ENCODE results near the gene SERINC4. TPM values are rescaled to one million over a fixed set of nuclear protein-coding genes. Genes with fewer than 3 reads are reported as not detected.

The SERINC4 gene
- total and polyA plus RNA-seq, 9 of the 15 experiments (the other 6 are each of a cell fraction or from before 2014, with no cell fraction given), result 0.14 to 0.86 (median 0.18) TPM; not detected in 2

- TF ChIP-seq, protein P1, sequence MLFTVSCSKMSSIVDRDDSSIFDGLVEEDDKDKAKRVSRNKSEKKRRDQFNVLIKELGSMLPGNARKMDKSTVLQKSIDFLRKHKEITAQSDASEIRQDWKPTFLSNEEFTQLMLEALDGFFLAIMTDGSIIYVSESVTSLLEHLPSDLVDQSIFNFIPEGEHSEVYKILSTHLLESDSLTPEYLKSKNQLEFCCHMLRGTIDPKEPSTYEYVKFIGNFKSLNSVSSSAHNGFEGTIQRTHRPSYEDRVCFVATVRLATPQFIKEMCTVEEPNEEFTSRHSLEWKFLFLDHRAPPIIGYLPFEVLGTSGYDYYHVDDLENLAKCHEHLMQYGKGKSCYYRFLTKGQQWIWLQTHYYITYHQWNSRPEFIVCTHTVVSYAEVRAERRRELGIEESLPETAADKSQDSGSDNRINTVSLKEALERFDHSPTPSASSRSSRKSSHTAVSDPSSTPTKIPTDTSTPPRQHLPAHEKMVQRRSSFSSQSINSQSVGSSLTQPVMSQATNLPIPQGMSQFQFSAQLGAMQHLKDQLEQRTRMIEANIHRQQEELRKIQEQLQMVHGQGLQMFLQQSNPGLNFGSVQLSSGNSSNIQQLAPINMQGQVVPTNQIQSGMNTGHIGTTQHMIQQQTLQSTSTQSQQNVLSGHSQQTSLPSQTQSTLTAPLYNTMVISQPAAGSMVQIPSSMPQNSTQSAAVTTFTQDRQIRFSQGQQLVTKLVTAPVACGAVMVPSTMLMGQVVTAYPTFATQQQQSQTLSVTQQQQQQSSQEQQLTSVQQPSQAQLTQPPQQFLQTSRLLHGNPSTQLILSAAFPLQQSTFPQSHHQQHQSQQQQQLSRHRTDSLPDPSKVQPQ (CRISPR knock-in tag; IDR thresholded peaks at IDR 0.05; ENCODE audit: borderline replicate concordance), result peak; percentile 84; the same call in 1 of the 2 replicates
- TF ChIP-seq JUND (IDR thresholded peaks at IDR 0.05; ENCODE audit: borderline replicate concordance, low read depth, low read length), result peak; percentile 94
- peak; percentile 91; the same call in 1 of the 3 replicates for TF ChIP-seq JUND (tag; IDR thresholded peaks at IDR 0.05; ENCODE audit: borderline replicate concordance, low read depth, low read length)
- TF ChIP-seq, protein P2, sequence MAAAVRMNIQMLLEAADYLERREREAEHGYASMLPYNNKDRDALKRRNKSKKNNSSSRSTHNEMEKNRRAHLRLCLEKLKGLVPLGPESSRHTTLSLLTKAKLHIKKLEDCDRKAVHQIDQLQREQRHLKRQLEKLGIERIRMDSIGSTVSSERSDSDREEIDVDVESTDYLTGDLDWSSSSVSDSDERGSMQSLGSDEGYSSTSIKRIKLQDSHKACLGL (CRISPR knock-in tag; IDR thresholded peaks at IDR 0.05; ENCODE audit: borderline replicate concordance, poor library complexity, severe bottlenecking), result no peak
- no peak for TF ChIP-seq MCM7 (IDR thresholded peaks at IDR 0.05)
- TF ChIP-seq ETV6 (IDR thresholded peaks at IDR 0.05; ENCODE audit: borderline replicate concordance in 1 of 2, low read depth in 2 of 2, low read length in 1 of 2), result no peak
- no peak for TF ChIP-seq ETV6 (CRISPR knock-in tag; IDR thresholded peaks at IDR 0.05; ENCODE audit: borderline replicate concordance)
- TF ChIP-seq GMEB1 (CRISPR knock-in tag; IDR thresholded peaks at IDR 0.05), result peak; percentile 84
- TF ChIP-seq KDM4B (IDR thresholded peaks at IDR 0.05; ENCODE audit: borderline replicate concordance in 2 of 2, low read depth in 1 of 2), result 0 out of 4 replicates have a peak, but pooled peaks of 1 of the 2 experiments have one; percentile 34
- no peak for TF ChIP-seq MTA2 (IDR thresholded peaks at IDR 0.05; ENCODE audit: low read depth)
- TF ChIP-seq, protein P3, sequence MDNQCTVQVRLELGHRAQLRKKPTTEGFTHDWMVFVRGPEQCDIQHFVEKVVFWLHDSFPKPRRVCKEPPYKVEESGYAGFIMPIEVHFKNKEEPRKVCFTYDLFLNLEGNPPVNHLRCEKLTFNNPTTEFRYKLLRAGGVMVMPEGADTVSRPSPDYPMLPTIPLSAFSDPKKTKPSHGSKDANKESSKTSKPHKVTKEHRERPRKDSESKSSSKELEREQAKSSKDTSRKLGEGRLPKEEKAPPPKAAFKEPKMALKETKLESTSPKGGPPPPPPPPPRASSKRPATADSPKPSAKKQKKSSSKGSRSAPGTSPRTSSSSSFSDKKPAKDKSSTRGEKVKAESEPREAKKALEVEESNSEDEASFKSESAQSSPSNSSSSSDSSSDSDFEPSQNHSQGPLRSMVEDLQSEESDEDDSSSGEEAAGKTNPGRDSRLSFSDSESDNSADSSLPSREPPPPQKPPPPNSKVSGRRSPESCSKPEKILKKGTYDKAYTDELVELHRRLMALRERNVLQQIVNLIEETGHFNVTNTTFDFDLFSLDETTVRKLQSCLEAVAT (IDR thresholded peaks at IDR 0.05), result peak; percentile 55 to 56; a peak in 2 of 4 replicates
- peak; percentile 99 for TF ChIP-seq TFE3 (CRISPR knock-in tag; IDR thresholded peaks at IDR 0.05)
- TF ChIP-seq PHF21A (IDR thresholded peaks at IDR 0.05; ENCODE audit: borderline replicate concordance, low read depth), result no peak
- peak; percentile 99 for TF ChIP-seq BHLHE40 (IDR thresholded peaks at IDR 0.05; ENCODE audit: low read length)
- no peak for TF ChIP-seq HMG20B (CRISPR knock-in tag; IDR thresholded peaks at IDR 0.05)
- no peak for TF ChIP-seq HBP1 (CRISPR knock-in tag; IDR thresholded peaks at IDR 0.05)
Observed at GRCh38 chr15:43791993-43792760, 7.8 kb downstream of the SERINC4 start, which contains the start of gene SERF2 (continued).
